K562 (cell line): ENCODE data around the gene CNOT11. TPM values are rescaled to one million over a fixed set of nuclear protein-coding genes. Genes with fewer than 3 reads are reported as not detected.
"Not testable (repeated sequence)": the region's sequence is repeated elsewhere in the genome, so short reads cannot be mapped to it uniquely, and the experiment has no call there.

Source experiments
- ATAC-seq: fragments of 200-7000 bp; cut with Tn5 transposase; 3 replicates; pipeline ENCODE4 v1.9.1; 2020; ENCODE audit warnings: moderate library complexity
- BruUV-seq: library from RNA; stranded (reverse); fragments of 400-500 nt; replicated peaks from 2 replicates; lab custom pipeline; 2021; lab: Mats Ljungman, UMichigan
- CTCF ChIA-PET: fragments of 300-600 bp; formaldehyde crosslinking; extraction: SDS; loops from one replicate; lab custom pipeline; 2021; ENCODE audit warnings: low intra/inter-chr PET ratio; lab: Yijun Ruan, JAX
- POLR2A ChIA-PET: fragments of 300-600, 350-650 bp; sonication (Branson Sonifier 250); formaldehyde crosslinking; extraction: SDS; loops from one replicate; lab custom pipeline; 2021; ENCODE audit warnings: antibody characterized with exemption, inconsistent platforms; lab: Yijun Ruan, JAX
- DNase-seq, 4 experiments: peaks; one replicate each; pipeline versions ENCODE4 v3.0.0 to v3.0.0-alpha.2; 2011 to 2018; ENCODE audit warnings: low spot score in 3 of 4, mixed read lengths in 3 of 4; ENCODE audit errors: extremely low read depth in 1 of 4
- FAIRE-seq: peaks from 2 replicates; lab custom pipeline; 2011; peaks lifted over from hg19 to GRCh38; lab: Jason Lieb, UNC
- H2AFZ ChIP-seq: 2 replicates; pipeline ENCODE4 v1.6.0; 2011; ENCODE audit warnings: low read depth, low read length, control low read depth, inconsistent platforms
- H3K27ac ChIP-seq: fragments of 200-600 bp; 3 replicates; pipeline ENCODE4 v1.8.0; 2011; ENCODE audit warnings: low read depth, mild to moderate bottlenecking, control low read depth, inconsistent platforms, low read length, moderate library complexity, mixed read lengths; ENCODE audit errors: extremely low read depth
- H3K27me3 ChIP-seq, 2 experiments: fragments of 300-600 bp in 1 of 2; 2 replicates in 1 of 2; 3 replicates in 1 of 2; pipeline versions ENCODE4 v1.6.0 to v1.8.0; 2011; ENCODE audit warnings: inconsistent platforms in 2 of 2, low read length in 2 of 2, mild to moderate bottlenecking in 1 of 2, mixed read lengths in 1 of 2, moderate library complexity in 1 of 2; ENCODE audit not compliant: control insufficient read depth in 2 of 2, insufficient read depth in 2 of 2
- H3K36me3 ChIP-seq: fragments of 300-600 bp; 3 replicates; pipeline ENCODE4 v1.8.0; 2011; ENCODE audit warnings: mild to moderate bottlenecking, low read length, inconsistent platforms; ENCODE audit not compliant: control insufficient read depth, insufficient read depth
- H3K4me1 ChIP-seq, 2 experiments: fragments of 200-600 bp in 1 of 2; replicated peaks in 1 of 2; 2 replicates in 1 of 2; 3 replicates in 1 of 2; pipeline versions ENCODE4 v1.5.1 to v1.8.0; 2011; ENCODE audit warnings: inconsistent platforms in 2 of 2, low read length in 2 of 2, mild to moderate bottlenecking in 1 of 2, mixed read lengths in 1 of 2, moderate library complexity in 1 of 2; ENCODE audit not compliant: control insufficient read depth in 2 of 2, insufficient read depth in 2 of 2
- H3K4me2 ChIP-seq: 2 replicates; pipeline ENCODE4 v1.6.1; 2011; ENCODE audit warnings: low read length, control low read depth, inconsistent platforms, mixed read lengths; ENCODE audit not compliant: insufficient read depth
- H3K4me3 ChIP-seq: fragments of 200-600 bp; sonication (generic), shearing (Covaris generic); 2 replicates; pipeline ENCODE4 v1.5.1; 2016; ENCODE audit warnings: control low read depth, inconsistent platforms
- H3K79me2 ChIP-seq: fragments of 200-600 bp; 3 replicates; pipeline ENCODE4 v1.8.0; 2011; ENCODE audit warnings: low read length, inconsistent platforms; ENCODE audit not compliant: control insufficient read depth, insufficient read depth
- H3K9ac ChIP-seq, 2 experiments: 2 replicates each; pipeline versions ENCODE4 v1.6.0 to v1.6.1; 2011; ENCODE audit warnings: low read depth in 2 of 2, low read length in 2 of 2, control low read depth in 1 of 2, inconsistent platforms in 1 of 2, mild to moderate bottlenecking in 1 of 2, mixed read lengths in 1 of 2; ENCODE audit not compliant: insufficient read depth in 1 of 2
- H3K9me1 ChIP-seq: one replicate; pipeline ENCODE4 v1.6.0; 2011; ENCODE audit warnings: inconsistent platforms, mild to moderate bottlenecking, low read length, moderate library complexity; ENCODE audit not compliant: control insufficient read depth, insufficient read depth
- H3K9me3 ChIP-seq: replicated peaks from 2 replicates; pipeline ENCODE4 v1.5.1; 2011; ENCODE audit warnings: low read depth, low read length, inconsistent platforms; ENCODE audit not compliant: control insufficient read depth, insufficient read depth
- H4K20me1 ChIP-seq: replicated peaks from 2 replicates; pipeline ENCODE4 v1.6.1; 2011; ENCODE audit warnings: low read length, inconsistent platforms, mixed read lengths; ENCODE audit not compliant: control insufficient read depth, insufficient read depth
- WGBS: fragments of 100-300 bp; shearing (Covaris generic); methylation state at CpG from one replicate; pipeline ENCODE4 v1.1.6; 2016; ENCODE audit warnings: low coverage, mixed read lengths; ENCODE audit not compliant: insufficient coverage; ENCODE audit errors: missing lambda C conversion rate; 5-methylcytosine and 5-hydroxymethylcytosine counted together
- in situ Hi-C: fragments of 300-500 bp; cut with MboI; formaldehyde crosslinking; loops from 4 replicates; pipeline ENCODE4 v1.15.0; 2018; ENCODE audit warnings: inconsistent platforms, mixed read lengths
- intact Hi-C: fragments of 100-400 bp; cut with micrococcal nuclease; formaldehyde crosslinking; loops from 2 replicates; pipeline ENCODE4 v1.14.2; 2022
- polyA plus RNA-seq, 8 experiments: library from polyadenylated mRNA; depleted of rRNA in 4 of 8; stranded (reverse) in 5 of 8; unstranded in 3 of 8; fragments of >200 nt; fragmentation: Nextera tagmentation in 2 of 8; fragmentation: Illumina TruSeq in 1 of 8; extraction: Ambion mirVana in 2 of 8; extraction: Trizol in 1 of 8; gene quantifications; 2 replicates each; pipeline versions ENCODE4 v1.2.1 to v1.2.3, GENCODE V29; 2011 to 2014; ENCODE audit warnings: inconsistent platforms in 1 of 8, missing spikeins in 1 of 8
- total RNA-seq, 7 experiments: library from RNA; depleted of rRNA in 6 of 7; stranded (reverse); fragments of >200 nt in 6 of 7; fragmentation: Illumina TruSeq in 2 of 7; extraction: Trizol in 2 of 7; gene quantifications; 2 replicates each; pipeline versions ENCODE4 v1.2.1 to v1.2.3, GENCODE V29; 2011 to 2021; ENCODE audit warnings: low replicate concordance in 1 of 7

The CNOT11 gene
- total and polyA plus RNA-seq, 9 of the 15 experiments (the other 6 are each of a cell fraction or from before 2014, with no cell fraction given) = 12.7 to 163 (median 64.2) TPM

DNA sequence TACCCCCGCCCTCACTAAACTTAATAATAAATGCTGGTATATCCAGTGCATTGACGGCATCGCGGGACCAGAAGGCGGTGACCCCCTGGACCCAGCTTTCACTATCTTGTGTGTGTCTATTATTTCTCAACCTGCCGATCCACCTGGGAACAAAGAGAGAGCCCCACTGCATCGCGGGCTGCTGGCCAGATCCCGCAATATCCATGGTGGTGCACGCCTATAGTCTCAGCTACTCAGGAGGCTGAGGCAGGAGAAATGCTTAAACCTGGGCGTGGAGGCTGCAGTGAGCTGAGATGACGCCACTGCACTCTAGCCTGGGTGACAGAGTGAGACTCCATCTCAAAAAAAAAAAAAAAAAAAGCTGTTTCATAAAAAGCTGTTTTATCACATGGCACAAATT, 7.8 kb upstream of the CNOT11 start:
- in situ Hi-C loops, H3K79me2 ChIP-seq, H3K4me3 ChIP-seq, POLR2A ChIA-PET, H3K27ac ChIP-seq, DNase-seq, CTCF ChIA-PET, H2AFZ ChIP-seq, FAIRE-seq, H3K4me1 ChIP-seq, H3K9ac ChIP-seq, H3K9me3 ChIP-seq, H3K4me2 ChIP-seq, H3K36me3 ChIP-seq, BruUV-seq, H4K20me1 ChIP-seq, H3K27me3 ChIP-seq, ATAC-seq, H3K9me1 ChIP-seq: not testable (repeated sequence)
- intact Hi-C loops = loop anchor here (10.0 kb wide), 1 partner anchor 100 kb away; no protein-coding TSS in a partner anchor
- 75% methylated on average over 11 of the region's 12 CpGs for WGBS

DNA sequence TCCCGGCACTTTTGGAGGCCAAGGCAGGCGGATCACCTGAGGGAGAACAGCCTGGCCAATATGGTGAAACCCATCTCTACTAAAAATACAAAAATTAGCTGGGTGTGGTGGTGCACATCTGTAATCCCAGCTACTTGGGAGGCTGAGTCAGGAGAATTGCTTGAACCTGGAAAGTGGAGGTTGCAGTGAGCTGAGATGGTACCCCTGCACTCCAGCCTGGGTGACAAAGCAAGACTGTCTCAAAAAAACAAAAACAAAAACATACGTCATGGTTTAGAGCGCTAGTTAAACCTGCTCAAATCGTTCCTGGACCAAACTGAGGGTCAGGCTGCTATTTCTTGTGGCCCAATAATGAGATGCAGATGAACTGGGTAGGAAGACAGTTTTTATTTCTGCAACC, 7.2 kb upstream of the CNOT11 start:
- ATAC-seq, H3K9ac ChIP-seq, H3K4me3 ChIP-seq, H3K9me3 ChIP-seq, in situ Hi-C loops, H3K4me2 ChIP-seq, H3K27me3 ChIP-seq, DNase-seq, POLR2A ChIA-PET, H3K4me1 ChIP-seq, H2AFZ ChIP-seq, H3K36me3 ChIP-seq, CTCF ChIA-PET, H3K79me2 ChIP-seq, BruUV-seq, FAIRE-seq, H4K20me1 ChIP-seq, H3K9me1 ChIP-seq, H3K27ac ChIP-seq: not testable (repeated sequence)
- 71% methylated on average over 5 of the region's 5 CpGs for WGBS
- intact Hi-C loops = loop anchor here (10.0 kb wide), 1 partner anchor 99 kb away; no protein-coding TSS in a partner anchor
